HG02870 (cell line): Measurements from ENCODE around the gene RGS6.

ENCODE experiments used
- ATAC-seq: cut with Tn5 transposase; IDR thresholded peaks from one replicate; pipeline ENCODE4 v1.9.1; 2021; ENCODE audit warnings: mild to moderate bottlenecking, moderate library complexity; ENCODE audit not compliant: unreplicated experiment

RGS6 gene

DNA sequence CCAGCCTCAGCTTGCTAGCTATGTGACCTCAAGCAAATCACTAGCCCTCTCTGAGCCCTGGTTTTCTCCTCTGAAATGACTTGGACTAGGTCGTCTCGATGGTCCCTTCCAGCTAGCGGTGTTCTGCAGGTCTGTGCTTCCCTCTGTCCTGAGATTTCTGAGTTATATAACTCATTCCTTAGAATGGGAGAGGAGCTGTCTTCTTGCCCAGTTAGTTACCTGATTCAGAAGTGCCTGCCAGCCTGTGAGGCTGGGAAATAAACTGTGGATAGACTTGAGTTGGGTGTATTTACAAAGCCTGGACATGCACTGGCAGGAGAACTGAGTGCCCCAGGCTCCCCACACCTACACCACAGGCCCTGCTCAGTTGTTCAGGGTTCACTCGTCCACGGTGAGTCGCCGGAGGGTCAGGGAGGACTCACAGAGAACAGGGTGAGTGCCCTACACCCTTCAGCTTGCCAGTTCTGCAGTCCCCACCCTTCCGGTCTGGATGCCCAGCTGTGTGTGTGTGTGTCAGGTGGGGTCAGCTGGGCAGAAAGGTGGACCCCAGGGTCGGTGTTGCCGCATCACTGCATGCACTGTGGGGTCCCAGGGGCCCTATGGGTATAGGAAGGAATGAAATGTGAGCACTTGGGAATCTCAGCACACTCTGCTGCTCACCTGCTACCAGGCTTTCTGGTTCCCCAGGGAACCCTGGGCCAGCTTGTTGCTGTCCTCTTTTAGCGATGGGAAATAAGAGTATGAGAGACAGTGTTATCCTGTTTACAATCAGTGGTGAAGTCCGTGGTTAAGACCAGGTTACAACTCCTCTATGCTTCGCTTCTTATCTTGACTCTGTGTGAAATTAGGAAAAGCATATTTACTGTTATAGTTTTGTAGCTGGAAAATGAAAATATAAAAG, 613.4 kb downstream of the RGS6 start:
- ATAC-seq, result no peak

DNA sequence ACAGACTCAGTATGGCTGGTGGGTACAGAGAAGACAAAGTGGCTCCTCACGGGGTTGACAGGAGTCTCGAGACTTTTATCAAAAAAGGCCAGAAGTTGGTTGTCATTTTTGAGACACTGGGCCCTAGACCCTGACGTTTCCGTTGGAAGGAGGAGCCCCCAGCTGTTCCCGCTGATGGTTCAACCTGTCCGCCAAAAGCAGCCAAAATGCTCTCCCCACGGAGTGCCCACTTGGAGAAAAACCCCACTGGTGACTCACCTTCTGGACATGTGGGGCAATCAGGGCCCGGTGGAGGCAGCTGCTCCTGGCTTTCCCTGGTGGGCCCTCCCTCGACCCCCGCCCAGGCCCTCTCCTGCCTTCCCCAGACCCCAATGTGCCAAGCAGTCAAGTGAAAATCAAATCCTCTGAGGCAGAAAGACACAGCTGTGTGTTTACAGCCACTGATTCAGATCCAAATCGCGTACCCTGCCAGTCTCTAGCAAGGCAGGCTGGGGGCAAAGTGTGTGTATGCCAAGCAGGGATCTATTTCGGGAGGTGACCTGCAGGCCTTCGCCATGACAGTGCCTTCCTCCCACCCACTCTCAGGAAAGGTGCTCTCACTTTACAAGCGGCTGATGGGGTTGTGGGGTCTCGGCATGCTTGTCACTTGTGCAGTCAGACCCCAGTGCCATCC, 614.3 kb downstream of the RGS6 start:
- ATAC-seq, result no peak

DNA sequence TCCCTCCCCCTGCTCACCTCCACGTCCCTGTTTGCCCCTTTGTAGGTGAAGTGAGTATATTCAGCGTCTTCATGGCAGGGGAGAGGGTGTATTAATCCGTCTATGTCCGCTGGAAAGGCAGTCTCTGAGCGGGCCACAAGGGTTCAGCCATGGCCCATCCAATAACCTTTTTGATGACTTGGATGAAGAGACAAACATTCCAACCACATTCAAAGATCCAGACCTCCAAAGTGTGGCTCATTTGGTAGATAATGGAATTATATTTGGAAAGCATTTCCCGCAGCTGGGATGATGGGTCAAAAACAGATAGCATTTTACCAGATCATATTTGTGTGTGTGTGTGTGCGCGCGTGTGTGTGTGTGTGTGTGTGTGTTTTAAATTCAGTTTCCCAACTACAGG, 615.8 kb downstream of the RGS6 start:
- no peak for ATAC-seq

DNA sequence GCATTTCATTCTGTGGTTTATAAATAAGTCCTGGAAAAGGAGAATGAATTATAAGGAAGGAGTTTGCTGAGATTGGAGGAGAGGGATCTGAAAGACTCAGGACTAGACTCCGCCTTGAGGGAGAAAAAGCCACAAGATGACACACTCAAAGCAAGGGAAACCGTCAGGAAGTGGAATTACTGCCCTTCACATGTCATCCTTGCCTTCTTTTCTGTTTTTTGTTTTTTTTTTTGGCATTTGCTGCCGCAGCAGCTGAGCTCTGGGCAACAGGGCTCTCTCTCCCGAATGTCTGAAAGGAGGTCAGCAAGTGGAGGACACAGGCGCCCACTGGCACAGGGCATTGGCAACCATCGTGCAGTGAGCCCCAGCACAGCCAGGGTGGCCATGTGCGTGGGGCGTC, 616.8 kb downstream of the RGS6 start:
- no peak for ATAC-seq

DNA sequence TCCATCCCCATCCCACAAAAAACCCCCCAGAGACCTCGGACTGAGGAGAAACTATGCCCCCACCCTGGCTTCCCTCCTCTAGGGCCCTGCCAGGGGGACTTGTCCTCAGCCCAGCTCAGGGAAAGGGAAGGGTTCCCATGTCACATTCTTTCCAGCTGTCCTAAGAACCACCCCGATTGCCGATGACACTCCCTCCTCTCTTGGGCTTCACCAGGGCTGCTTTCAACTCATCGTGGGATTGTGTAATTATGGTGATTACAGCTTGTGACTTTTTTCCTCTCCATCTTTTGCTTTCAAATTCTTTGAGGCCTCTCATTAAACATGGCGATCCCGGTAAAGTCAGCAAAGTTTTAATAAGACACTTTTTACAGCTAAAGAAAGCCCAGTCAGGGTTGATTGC, 617.6 kb downstream of the RGS6 start:
- no peak for ATAC-seq

DNA sequence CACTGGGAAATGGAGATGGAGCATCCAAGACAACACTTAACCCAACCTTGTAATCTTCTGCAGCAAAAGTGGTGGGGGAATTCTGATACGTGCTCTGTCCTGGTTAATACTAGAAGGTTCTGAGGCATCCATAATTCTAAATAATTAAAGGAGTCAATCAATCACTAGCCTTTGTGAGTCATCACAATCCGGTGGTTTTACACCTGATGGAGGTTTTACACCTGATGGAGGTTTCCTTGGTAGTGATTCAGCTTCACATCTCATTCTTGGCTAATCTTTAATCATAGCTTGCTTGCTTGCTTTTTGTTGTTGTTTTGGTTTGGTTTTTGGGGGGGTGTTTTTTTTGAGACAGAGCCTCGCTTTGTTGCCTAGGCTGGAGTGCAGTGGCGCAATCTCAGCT, 618.3 kb downstream of the RGS6 start:
- no peak for ATAC-seq

DNA sequence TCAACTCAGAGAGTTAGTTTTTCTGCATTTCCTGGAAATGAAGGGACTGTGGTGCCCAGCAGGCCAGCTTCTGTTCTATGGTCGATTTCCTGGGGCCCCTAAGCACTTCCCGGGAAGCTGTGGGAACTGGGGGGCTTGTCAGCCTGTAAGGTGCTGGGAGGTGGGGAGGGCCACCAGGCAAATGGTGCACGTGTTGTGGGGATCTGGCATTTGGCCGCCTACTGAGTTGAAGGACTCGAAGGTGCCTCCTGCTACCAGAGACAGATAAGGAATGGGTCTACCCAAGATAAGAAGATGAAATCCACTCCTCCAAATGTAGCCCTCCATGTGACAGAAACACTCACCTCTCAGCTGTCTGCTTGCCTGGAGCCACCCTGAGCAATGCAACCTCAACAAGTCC, 620.0 kb downstream of the RGS6 start:
- ATAC-seq, result no peak

DNA sequence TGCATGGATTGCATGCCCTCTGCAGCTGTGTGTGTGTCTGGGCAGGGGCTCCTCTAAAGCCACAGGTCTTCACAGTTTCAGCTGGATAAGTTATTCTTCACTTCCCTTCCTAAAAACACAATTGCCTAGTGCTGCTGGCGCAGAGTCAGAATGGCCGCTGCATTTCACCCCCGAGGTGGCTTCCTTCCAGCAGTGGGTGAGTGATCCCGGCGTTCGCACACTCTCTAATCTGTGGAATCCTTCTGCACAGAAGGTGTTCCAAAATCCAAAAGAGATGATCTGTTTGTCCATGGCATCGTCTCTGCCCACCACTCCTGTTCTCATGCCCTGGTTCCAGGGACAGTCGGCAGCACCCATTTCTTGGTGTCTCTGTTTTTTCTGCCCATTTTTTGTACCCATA, 620.9 kb downstream of the RGS6 start:
- ATAC-seq, result no peak

DNA sequence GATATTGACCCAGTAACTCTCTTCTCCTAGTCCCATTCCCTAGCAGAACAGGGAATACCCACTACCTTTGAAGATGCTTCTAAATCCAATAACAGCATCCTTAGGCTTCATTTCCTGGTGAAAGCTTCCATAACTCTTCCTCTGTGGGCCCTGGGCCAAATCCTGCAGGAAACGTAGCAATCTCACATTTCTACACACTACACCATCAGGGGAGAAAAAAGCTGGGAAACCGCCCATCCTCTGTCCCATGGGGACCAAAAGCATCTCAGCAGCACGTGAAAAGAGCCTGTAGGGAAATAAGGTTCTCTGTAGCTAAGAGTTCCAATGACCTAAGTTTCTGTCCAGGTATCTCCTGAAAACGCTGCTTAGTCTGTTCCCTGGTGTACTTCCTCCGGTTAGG, 621.4 kb downstream of the RGS6 start:
- no peak for ATAC-seq

DNA sequence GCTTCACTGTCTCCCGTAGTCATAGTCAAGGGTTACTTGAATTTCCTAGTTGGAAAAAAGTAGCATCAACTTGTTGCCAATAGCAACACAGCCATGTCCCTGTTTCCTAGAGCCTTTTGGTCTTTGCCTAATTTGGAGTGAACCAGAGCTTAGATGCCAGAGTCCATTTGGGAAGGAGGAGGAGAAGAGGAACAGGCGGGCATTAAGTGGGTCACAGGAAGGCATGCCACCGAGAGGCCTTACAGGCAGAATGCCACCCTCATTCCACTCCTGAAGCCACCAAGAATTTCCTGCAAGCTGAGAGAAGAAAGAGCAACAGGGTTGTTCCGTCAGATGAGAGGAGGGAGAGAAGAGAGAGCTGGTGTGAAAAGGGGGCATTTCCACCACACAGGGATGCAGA, 622.2 kb downstream of the RGS6 start:
- ATAC-seq, result no peak

DNA sequence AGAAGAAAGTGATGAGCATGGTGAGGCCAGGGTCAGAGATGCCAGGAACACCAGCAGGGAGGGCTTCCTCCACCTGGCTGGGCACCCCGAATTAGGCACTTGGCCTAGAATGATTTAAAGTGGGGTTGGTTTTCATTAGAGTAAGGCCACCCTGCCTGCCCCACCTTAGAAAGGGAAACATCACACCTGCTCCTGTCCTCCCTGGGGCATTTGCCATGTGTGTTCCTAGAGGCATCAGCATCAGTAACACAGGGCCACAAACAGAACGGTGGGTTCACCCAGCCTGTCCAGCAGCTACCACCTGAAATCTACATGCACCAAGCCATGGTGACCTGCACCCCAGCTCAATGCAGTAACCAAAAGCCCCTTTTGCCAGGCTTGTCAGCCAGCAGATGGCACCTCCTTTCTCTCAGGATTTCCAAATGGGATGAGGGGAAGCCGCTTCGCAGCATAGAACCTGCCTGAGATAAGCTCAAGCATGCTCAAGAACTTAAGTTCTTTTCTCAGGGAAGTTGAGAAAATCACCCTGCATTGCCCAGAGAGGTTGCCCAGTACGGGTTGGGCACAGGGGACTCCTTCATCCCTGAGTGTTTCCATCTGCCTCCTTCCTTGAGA, 622.9 kb downstream of the RGS6 start:
- no peak for ATAC-seq

DNA sequence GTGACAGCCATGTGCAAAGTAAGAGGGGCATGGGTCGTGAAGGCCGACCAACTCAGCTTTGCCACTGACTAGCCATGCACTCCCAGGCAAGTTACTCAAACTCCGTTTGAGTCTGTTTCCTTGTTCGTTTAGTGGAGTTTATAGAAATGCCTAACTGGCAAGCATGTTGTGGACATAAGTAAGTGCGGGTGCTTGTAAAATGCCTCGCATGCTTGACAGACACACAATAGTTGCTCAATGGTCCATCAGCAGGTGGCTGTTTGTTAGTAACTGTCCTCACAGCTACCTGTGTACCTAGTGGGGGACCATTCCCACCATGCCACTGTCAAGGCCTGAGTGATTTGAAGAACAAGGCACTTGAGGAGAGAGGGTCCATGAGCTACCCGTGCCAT, 623.4 kb downstream of the RGS6 start:
- no peak for ATAC-seq

DNA sequence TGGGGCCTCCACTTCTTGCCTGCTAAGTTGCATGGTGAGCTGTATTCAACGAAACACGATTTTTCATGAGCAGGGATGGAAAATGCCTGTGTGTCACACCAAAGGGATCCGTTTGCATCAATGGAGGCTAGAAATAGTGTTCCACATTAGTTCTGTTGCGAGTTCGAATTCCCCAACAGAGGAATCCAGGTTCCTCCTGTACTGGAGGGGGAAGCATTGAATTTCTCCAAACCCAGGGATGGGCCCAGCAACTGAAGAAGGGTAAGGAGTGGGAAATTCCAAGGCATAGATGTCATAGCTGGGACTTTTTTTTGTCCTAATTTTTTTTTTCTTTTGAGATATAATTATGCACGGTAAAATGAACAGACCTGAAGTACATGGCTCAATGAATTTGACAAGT, 625.4 kb downstream of the RGS6 start:
- no peak for ATAC-seq

DNA sequence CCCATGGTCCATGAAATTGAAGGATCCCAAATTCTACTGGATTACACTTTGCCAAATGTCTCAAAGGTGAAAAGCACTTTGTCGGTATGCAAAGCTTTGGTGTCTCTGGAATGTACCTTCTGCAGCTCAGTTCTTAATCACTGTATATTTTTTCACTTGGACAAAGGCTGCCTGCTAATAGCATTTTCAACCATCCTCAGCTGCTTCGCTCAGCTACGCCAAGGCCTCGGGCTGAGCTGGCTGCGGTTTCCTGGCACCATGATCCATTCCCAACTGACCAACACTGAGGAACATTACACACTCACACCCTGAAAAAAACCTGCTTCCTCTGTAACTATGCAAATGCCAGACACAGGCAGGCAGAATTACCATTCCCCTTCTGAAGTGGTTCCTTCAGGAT, 626.5 kb downstream of the RGS6 start:
- no peak for ATAC-seq

DNA sequence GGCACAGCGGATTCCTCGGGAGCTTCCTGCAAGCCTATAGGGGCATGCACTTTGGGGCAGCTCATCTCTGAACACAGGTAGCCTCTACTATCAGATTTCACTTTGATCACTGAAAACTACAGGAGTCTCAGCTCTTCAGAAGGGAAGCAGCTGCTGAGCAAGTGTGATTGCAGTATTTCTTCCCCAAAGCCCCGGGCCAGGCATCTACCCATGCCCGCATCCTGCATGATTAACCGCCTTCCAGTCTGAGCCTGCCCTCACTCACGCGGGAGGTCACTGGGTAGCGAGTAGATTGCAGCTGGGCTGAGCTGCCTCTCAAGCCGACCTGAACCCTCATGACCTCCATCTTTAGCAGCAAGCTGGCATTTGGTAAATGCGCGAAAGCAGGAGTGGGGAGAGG, 627.0 kb downstream of the RGS6 start:
- ATAC-seq, result no peak

DNA sequence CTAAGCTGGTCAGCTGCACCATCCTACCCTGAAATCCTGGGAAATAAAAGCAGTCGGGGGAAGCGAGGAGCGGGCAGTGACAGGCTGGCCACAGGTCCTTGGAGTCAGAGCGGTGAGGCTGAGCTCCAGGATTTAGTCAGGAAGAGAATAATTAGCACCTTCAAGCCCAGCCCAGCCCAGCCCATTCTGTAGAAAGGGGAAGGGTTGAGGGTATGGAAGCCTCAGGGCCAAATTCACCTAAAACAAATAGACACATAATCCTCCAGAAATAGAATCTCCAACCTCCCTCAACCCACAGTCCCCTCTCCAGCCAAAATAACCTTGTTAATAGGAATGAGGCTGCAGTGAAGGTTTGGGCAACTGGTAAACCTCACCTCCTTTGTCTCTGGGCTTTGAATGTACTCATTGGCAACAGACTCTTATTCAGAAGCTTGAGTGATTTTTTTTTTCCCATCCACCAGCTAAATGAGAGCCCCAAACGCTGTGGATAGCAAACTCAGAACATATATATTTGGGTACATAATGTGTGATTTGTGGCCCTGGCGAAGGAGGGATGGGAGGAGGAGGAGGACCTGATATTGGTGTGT, 627.5 kb downstream of the RGS6 start:
- no peak for ATAC-seq

DNA sequence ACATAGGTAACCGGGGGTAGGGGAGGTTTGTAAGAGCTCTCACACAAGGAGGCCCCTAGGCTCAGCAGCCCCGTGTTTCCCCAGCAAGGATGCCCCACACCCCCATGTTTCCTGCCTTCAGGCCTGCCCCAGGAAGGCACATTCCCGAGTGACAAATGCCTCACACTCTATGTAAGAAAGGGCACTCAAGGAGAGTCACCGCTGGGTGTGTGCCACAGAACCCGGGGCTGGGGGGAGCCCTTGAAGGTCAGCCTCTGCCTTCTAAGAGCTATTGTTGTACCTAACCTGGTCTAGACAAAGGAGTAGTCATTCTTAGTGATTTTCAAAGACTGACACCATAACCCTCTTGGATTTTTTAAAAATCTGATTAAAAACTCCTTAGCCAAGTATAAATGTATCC, 628.1 kb downstream of the RGS6 start:
- no peak for ATAC-seq

DNA sequence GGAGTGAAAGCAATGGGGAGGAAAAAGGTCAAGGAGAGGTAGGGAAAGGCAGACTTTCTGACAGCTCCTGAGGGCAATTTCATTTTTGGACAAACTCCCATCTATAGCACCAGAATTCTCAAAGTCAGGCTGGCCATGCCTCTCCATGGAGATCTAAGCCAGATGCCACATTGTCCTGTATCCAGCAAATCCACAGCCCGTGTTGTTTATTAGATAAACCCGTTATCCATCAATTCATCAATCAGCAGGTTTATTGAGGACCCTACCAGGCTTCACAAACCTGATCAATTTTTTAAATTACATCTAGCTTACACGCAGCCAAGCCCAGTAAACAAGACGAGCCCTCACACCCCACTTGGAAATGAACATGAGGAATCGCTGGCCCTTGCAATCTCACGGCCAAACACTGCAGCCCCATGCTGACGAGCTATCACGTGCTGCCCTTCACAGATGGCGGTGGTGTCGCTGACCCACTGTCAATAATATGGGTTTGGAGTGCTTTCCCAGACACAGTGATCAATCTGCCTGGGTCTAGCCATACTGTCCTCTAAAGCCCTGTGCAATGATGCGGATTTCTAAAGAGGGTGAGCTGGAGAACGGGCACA, 628.8 kb downstream of the RGS6 start:
- no peak for ATAC-seq

DNA sequence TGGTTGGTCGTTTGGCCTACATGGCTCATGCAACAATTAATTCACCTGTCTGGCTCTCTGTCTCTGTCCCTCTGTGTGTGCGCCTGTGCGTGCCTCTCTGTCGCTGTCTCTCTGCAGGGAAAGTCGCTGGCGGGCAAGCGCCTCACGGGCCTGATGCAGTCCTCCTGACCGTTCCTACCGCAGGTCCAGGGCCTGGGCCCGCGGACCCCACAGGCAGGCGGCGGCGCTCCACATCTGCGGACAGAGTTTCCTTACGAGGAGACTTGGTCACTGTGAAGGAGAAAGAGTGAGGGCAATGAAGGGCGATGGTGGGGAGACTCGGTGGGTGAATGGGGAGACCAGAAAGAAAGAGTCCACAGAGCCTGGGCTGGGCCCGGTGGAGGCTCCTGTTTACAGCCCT, 630.1 kb downstream of the RGS6 start:
- ATAC-seq, result no peak

DNA sequence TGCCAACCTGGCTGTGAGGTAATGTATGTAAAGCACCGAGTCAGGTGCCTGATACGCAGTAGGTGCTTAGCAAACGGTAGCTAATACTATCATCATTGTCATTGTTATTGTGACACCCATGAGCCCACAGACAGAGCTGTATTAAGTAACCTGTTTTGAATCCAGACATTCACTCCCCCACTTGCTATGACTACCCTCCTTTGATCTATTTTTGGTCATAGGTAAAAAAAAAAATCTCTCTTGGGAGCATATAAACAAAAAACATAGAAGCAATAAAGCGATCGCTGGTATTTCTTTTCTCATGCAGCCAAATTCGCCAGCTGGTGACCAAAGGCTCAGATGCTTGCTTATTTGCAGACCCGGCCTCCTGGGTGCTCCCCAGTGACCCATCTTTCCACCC, 631.4 kb downstream of the RGS6 start:
- ATAC-seq, result no peak

DNA sequence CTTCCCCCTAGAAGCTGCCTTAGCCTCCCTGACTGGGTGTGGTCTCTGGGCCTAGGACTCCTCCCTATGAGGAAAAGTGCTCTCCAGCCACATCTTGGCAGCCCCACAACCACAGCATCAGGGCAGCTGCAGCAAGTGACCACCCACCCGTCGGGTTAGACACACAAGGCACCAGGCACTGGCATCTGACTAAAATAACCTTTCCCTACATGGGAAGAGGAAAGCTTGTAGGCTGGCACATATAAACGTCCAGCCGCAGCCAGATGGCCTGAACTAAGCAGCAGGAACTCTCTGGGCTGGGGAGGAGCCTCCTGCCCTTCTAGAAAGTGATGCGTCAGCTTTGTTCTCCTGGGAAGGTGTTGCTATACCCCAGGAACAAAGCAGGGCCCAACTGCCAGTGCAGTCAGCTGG, 632.9 kb downstream of the RGS6 start:
- no peak for ATAC-seq
